Neural crest cell (in vitro differentiated cells): ENCODE data around the gene SORBS1. TPM values are rescaled to one million over a fixed set of nuclear protein-coding genes. Genes with fewer than 3 reads are reported as not detected.

ENCODE experiments used
- DNase-seq: peaks from one replicate; pipeline ENCODE4 v3.0.0; 2021; ENCODE audit warnings: low read depth, mixed read lengths, low spot score
- H3K27ac Mint-ChIP-seq: one replicate; pipeline ENCODE4 v1.8.0; 2021; ENCODE audit warnings: mild to moderate bottlenecking, mixed read lengths; ENCODE audit not compliant: unreplicated experiment
- H3K27me3 Mint-ChIP-seq: 2 replicates; pipeline ENCODE4 v1.8.0; 2021; ENCODE audit warnings: low read depth, mild to moderate bottlenecking, mixed read lengths
- H3K36me3 Mint-ChIP-seq: 2 replicates; pipeline ENCODE4 v1.8.0; 2021; ENCODE audit warnings: low read depth, mild to moderate bottlenecking, mixed read lengths
- H3K4me1 Mint-ChIP-seq: 2 replicates; pipeline ENCODE4 v1.8.0; 2021; ENCODE audit warnings: mixed read lengths
- H3K4me3 Mint-ChIP-seq: one replicate; pipeline ENCODE4 v1.8.0; 2021; ENCODE audit warnings: mild to moderate bottlenecking, mixed read lengths
- H3K9me3 Mint-ChIP-seq: 2 replicates; pipeline ENCODE4 v1.8.0; 2021; ENCODE audit warnings: mixed read lengths
- CTCF ChIP-seq: fragments of 200-600 bp; sonication (generic); conservative IDR thresholded peaks from 2 replicates; pipeline ENCODE4 v1.5.0; 2021; ENCODE audit warnings: antibody characterized with exemption, mild to moderate bottlenecking
- total RNA-seq: library from RNA; stranded (reverse); gene quantifications from 2 replicates; pipeline ENCODE4 v1.2.1, GENCODE V29; 2021

SORBS1 gene
- total RNA-seq, 1 donor from 2014 or later, result 15.3 TPM

DNA sequence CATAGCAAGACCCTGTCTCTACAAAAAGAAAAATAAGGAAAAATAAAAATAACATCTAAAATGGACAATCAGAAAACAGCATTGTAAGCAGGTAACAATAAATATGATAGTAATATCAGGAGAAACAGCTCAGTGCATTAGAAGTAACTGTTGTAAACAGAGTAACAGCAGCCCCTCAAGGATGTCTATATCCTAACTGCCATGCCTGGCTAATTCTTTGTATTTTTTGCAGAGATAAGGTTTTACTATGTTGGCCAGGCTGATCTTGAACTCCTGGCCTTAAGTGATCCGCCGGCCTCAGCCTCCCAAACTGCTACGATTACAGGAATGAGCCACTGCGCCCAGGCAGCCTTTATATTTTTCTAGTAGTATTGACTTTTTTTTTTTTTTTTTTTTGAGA lies 7.5 kb downstream of the SORBS1 start:
- no peak for TF ChIP-seq CTCF
- Mint-ChIP-seq H3K9me3 (no peaks in the 10 kb centered on the region), H3K27me3 (peaks cover 9% of the 10 kb centered on the region), H3K27ac (no peak overlapping the region), H3K4me3 (no peak overlapping the region), H3K36me3 (no peaks in the 10 kb centered on the region), H3K4me1 (peaks cover 35% of the 10 kb centered on the region)
- no peak for DNase-seq

DNA sequence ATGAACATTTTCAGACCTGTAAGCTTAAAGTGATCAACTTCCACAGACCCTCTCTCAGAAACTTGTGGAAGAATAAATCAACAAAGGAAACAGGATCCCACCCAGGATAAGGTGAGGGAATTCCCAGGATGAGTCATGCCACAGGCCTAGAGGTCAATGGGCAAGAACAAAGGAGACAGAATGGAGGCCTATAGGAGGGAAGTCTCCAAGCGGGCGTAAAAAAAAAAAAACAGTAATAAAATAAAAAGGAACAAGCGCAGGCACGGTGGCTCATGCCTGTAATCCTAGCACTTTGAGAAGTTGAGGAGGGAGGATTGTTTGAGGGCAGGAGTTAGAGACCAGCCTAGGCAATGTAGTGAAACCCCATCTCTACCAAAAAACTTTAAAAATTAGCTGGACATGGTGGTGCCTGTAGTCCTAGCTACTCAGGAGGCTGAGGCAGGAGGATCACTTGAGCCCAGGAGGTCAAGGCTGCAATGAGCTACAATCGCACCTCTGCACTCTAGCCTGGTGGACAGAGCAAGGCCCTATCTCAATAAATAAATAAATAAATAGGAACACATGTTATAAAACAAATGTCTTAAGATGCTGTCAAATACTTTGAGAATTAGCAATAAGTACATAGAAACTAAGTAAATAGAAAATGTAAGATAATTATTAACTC lies 8.4 kb downstream of the SORBS1 start:
- no peaks in the 10 kb centered on the region for H3K36me3 Mint-ChIP-seq
- peaks cover 2% of the 10 kb centered on the region for H3K27me3 Mint-ChIP-seq
- DNase-seq, result no peak
- no peak overlapping the region for H3K27ac Mint-ChIP-seq
- H3K4me1 Mint-ChIP-seq, result peaks cover 31% of the 10 kb centered on the region
- no peak overlapping the region for H3K4me3 Mint-ChIP-seq
- H3K9me3 Mint-ChIP-seq, result no peaks in the 10 kb centered on the region
- no peak for TF ChIP-seq CTCF

DNA sequence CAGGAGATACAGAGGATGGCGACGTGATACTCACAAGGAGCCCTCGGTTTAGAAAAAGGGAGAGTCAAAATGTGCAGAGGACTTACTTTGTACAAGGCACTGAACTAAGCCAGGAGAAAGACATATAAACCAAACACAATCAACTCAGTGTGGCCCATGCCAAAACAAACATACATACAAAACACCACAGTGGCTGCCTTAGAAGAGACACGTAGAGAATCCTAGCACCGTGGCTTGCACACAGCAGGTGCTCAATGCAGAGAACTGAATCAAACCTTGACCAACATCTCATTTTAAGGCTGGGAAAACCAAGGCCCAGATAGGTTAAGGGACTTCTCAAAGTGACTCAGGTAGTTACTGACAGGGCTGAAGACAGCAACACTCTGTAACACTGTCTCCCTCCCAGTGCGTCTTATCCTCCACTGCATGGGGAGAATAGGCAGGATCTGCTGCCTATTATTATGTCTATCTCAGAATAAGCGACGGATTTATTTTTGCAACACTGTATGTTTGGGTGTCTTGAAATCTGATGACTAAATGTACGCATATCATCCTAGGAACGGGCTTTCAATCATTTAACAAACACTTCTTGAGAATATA lies 11.0 kb downstream of the SORBS1 start:
- Mint-ChIP-seq H3K36me3 (no peaks in the 10 kb centered on the region), H3K9me3 (no peaks in the 10 kb centered on the region), H3K4me1 (peaks cover 17% of the 10 kb centered on the region), H3K27ac (no peak overlapping the region), H3K4me3 (no peak overlapping the region), H3K27me3 (no peaks in the 10 kb centered on the region)
- no peak for DNase-seq
- no peak for TF ChIP-seq CTCF

DNA sequence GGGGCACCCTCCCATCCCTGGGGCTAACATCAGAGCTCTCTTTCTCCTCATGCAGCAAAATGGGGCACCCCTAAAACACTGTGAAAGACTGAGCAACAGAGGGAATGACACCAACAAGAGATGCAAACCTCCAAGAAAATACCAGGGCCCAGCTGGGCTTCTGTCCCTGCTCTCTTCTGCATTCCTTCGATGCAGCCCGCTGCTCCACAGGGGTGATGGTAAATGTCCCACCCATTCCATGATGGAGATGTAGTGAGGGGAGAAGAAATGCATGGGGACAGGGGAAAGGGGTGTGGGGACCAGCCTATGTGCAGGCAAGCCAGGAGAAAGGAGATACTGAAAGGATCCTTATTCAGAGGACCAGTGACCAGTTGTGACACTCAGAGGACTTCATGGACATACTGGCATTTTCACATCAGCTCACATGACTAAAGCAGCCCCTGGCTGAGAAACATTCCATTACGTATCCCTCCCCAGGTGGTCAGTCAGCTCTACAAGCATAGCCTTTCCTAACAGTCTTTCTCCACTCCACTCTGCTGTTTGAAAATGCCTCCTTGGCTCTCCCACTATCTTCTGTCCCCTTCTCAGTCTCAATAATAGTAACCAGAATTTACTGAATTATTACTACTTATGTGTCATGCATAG lies 13.3 kb downstream of the SORBS1 start:
- no peaks in the 10 kb centered on the region for H3K27me3 Mint-ChIP-seq
- peaks cover 20% of the 10 kb centered on the region for H3K4me1 Mint-ChIP-seq
- no peaks in the 10 kb centered on the region for H3K9me3 Mint-ChIP-seq
- H3K36me3 Mint-ChIP-seq, result no peaks in the 10 kb centered on the region
- DNase-seq, result no peak
- H3K4me3 Mint-ChIP-seq, result no peak overlapping the region
- no peak for TF ChIP-seq CTCF
- no peak overlapping the region for H3K27ac Mint-ChIP-seq

- DNase-seq, result no peak
- Mint-ChIP-seq H3K27ac (no peak overlapping the region), H3K27me3 (no peaks in the 10 kb centered on the region), H3K36me3 (no peaks in the 10 kb centered on the region), H3K4me1 (peaks cover 15% of the 10 kb centered on the region), H3K9me3 (peaks cover under 1% of the 10 kb centered on the region), H3K4me3 (no peak overlapping the region)
- no peak for TF ChIP-seq CTCF
Measured at GRCh38 chr10:95547197-95547596, 14.0 kb downstream of the SORBS1 start.
